ENCODE measurements around the gene TTC4. TPM values are rescaled to one million over a fixed set of nuclear protein-coding genes. Genes with fewer than 3 reads are reported as not detected.

Gene TTC4
- total RNA-seq, 2 experiments from 2014 or later = 24.3 to 26.1 TPM

- no TSS peak for BruUV-seq (replicated peaks)
- H3K4me3 ChIP-seq (ENCODE audit: low read depth, low read length, poor library complexity, severe bottlenecking) = no peak overlapping the region
- no peak overlapping the region for H3K27ac ChIP-seq (ENCODE audit: low read depth, low read length, poor library complexity, severe bottlenecking)
- no peaks in the 10 kb centered on the region for H3K9me3 ChIP-seq (ENCODE audit: low read length)
- ChIA-PET POLR2A (no interaction called here), CTCF (ENCODE audit: unreplicated experiment) (no interaction called here)
- no peaks in the 10 kb centered on the region for H3K36me3 ChIP-seq (ENCODE audit: insufficient read depth, low read length)
- no peak overlapping the region for H3K4me2 ChIP-seq (ENCODE audit: low read length)
- H4K20me1 ChIP-seq (ENCODE audit: insufficient read depth, low read length) = no peaks in the 10 kb centered on the region
- no peak for DNase-seq (ENCODE audit: low spot score)
- intact Hi-C loops (cut with micrococcal nuclease; ENCODE audit: unreplicated experiment) = no loop called here
- H3K4me1 ChIP-seq (ENCODE audit: insufficient read depth, low read length, poor library complexity, severe bottlenecking) = no peaks in the 10 kb centered on the region
- no peaks in the 10 kb centered on the region for H3K9me2 ChIP-seq (ENCODE audit: insufficient read depth, low read length)
- no peak for TF ChIP-seq CTCF (conservative IDR thresholded peaks at IDR 0.05; ENCODE audit: low read length)
- no peak for TF ChIP-seq EZH2phosphoT487 (IDR thresholded peaks at IDR 0.05; ENCODE audit: borderline replicate concordance, low read depth, low read length)
- no peaks in the 10 kb centered on the region for H3K79me2 ChIP-seq (ENCODE audit: insufficient read depth, low read depth, low read length)
- no peak overlapping the region for H2AFZ ChIP-seq (ENCODE audit: low read length)
Measured at GRCh38 chr1:54706419-54706818, 9.2 kb upstream of the TTC4 start.

GRCh38 chr1:54708385-54708784, 7.3 kb upstream of the TTC4 start:
- no peaks in the 10 kb centered on the region for H3K36me3 ChIP-seq (ENCODE audit: insufficient read depth, low read length)
- no peak overlapping the region for H3K4me3 ChIP-seq (ENCODE audit: low read depth, low read length, poor library complexity, severe bottlenecking)
- no peaks in the 10 kb centered on the region for H4K20me1 ChIP-seq (ENCODE audit: insufficient read depth, low read length)
- H3K27ac ChIP-seq (ENCODE audit: low read depth, low read length, poor library complexity, severe bottlenecking) = no peak overlapping the region
- H3K9me3 ChIP-seq (ENCODE audit: low read length) = no peaks in the 10 kb centered on the region
- ChIA-PET POLR2A (interaction anchor here (0.6 kb wide), 1 partner anchor 1277 kb away, joined by 3 read pairs; no protein-coding TSS in a partner anchor), CTCF (ENCODE audit: unreplicated experiment) (no interaction called here)
- H3K4me2 ChIP-seq (ENCODE audit: low read length) = no peak overlapping the region
- intact Hi-C loops (cut with micrococcal nuclease; ENCODE audit: unreplicated experiment) = no loop called here
- no peak for DNase-seq (ENCODE audit: low spot score)
- no peaks in the 10 kb centered on the region for H3K4me1 ChIP-seq (ENCODE audit: insufficient read depth, low read length, poor library complexity, severe bottlenecking)
- no peak for TF ChIP-seq CTCF (conservative IDR thresholded peaks at IDR 0.05; ENCODE audit: low read length)
- TF ChIP-seq EZH2phosphoT487 (IDR thresholded peaks at IDR 0.05; ENCODE audit: borderline replicate concordance, low read depth, low read length) = no peak
- BruUV-seq (replicated peaks) = no TSS peak
- H3K9me2 ChIP-seq (ENCODE audit: insufficient read depth, low read length) = no peaks in the 10 kb centered on the region
- H2AFZ ChIP-seq (ENCODE audit: low read length) = no peak overlapping the region
- H3K79me2 ChIP-seq (ENCODE audit: insufficient read depth, low read depth, low read length) = no peaks in the 10 kb centered on the region

- Histone ChIP-seq H3K9me3 (ENCODE audit: low read length) (no peaks in the 10 kb centered on the region), H3K4me3 (ENCODE audit: low read depth, low read length, poor library complexity, severe bottlenecking) (no peak overlapping the region), H3K4me2 (ENCODE audit: low read length) (no peak overlapping the region), H3K27ac (ENCODE audit: low read depth, low read length, poor library complexity, severe bottlenecking) (no peak overlapping the region), H3K4me1 (ENCODE audit: insufficient read depth, low read length, poor library complexity, severe bottlenecking) (no peaks in the 10 kb centered on the region), H4K20me1 (ENCODE audit: insufficient read depth, low read length) (no peaks in the 10 kb centered on the region), H2AFZ (ENCODE audit: low read length) (no peak overlapping the region), H3K9me2 (ENCODE audit: insufficient read depth, low read length) (no peaks in the 10 kb centered on the region), H3K79me2 (ENCODE audit: insufficient read depth, low read depth, low read length) (no peaks in the 10 kb centered on the region), H3K36me3 (ENCODE audit: insufficient read depth, low read length) (no peaks in the 10 kb centered on the region)
- BruUV-seq (replicated peaks) = no TSS peak
- ChIA-PET POLR2A (no interaction called here), CTCF (ENCODE audit: unreplicated experiment) (no interaction called here)
- intact Hi-C loops (cut with micrococcal nuclease; ENCODE audit: unreplicated experiment) = no loop called here
- DNase-seq (ENCODE audit: low spot score) = no peak
- TF ChIP-seq EZH2phosphoT487 (IDR thresholded peaks at IDR 0.05; ENCODE audit: borderline replicate concordance, low read depth, low read length) (no peak), CTCF (conservative IDR thresholded peaks at IDR 0.05; ENCODE audit: low read length) (no peak)
Measured at GRCh38 chr1:54709547-54710292, 5.9 kb upstream of the TTC4 start.

Data from OCI-LY7 (cell line).